Esophagus squamous epithelium (tissue), 4 donors: ENCODE measurements around the gene DESI1.

ENCODE experiments used
- POLR2A ChIP-seq, 4 donors: fragments of 450-650 bp; IDR thresholded peaks; one replicate each; pipeline ENCODE4 v1.6.1; 2017; ENCODE audit warnings: antibody characterized with exemption in 4 of 4, mild to moderate bottlenecking in 4 of 4, moderate library complexity in 3 of 4
- TF ChIP-seq, protein P1 (sequence below), 6 experiments: fragments of 450-650 bp in 4 of 6; fragments of 200-600 bp in 2 of 6; sonication (generic) in 2 of 6; IDR thresholded peaks; one replicate each; pipeline ENCODE4 v1.5.1; 2016 to 2019; ENCODE audit warnings: antibody characterized with exemption in 6 of 6, mild to moderate bottlenecking in 4 of 6, moderate library complexity in 4 of 6

DNA sequence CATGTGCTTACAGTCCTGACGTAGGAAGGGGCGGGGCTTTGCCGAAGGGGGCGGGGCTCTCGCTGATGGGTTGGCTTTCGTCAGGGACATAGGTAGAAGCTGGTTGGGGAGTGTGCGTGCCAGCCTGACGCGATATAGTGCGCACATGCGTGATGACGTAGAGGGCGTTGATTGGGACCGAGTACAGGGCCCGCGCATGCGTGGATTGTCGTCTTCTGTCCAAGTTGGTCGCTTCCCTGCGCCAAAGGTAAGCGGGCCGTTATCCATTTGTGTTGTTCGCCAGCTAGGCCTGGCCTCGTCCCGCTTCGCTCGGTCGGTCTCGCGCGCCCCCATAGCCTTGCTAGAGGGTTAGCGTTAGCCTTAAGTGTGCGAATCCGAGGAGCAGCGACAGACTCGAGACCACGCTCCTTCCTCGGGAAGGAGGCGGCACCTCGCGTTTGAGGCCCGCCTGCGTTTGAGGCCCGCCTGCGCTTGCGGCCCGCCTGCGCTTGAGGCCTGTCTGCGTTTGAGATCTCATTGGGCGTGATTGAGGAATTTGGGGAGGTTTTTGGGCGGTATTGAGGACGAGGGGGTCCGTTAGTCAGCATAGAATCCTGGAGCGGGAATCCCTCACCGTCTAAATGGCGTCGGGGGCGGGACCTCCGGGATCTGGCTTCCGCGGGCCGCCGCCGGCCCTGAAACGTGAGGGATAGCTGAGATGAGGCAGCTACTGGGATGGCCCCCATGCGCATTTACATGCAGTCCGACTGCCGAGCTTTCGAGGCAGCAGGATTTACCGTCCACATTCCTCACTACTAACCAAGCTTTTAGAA, 462 bp upstream of the DESI1 start, which contains the start of gene XRCC6:
- TF ChIP-seq, protein P1, sequence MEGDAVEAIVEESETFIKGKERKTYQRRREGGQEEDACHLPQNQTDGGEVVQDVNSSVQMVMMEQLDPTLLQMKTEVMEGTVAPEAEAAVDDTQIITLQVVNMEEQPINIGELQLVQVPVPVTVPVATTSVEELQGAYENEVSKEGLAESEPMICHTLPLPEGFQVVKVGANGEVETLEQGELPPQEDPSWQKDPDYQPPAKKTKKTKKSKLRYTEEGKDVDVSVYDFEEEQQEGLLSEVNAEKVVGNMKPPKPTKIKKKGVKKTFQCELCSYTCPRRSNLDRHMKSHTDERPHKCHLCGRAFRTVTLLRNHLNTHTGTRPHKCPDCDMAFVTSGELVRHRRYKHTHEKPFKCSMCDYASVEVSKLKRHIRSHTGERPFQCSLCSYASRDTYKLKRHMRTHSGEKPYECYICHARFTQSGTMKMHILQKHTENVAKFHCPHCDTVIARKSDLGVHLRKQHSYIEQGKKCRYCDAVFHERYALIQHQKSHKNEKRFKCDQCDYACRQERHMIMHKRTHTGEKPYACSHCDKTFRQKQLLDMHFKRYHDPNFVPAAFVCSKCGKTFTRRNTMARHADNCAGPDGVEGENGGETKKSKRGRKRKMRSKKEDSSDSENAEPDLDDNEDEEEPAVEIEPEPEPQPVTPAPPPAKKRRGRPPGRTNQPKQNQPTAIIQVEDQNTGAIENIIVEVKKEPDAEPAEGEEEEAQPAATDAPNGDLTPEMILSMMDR (IDR thresholded peaks at IDR 0.05), result no peak
- TF ChIP-seq POLR2A (IDR thresholded peaks at IDR 0.05), result peak in 3 of 4 donors; percentile 48 to 97 (median 78)
